ENCODE measurements around the gene ATG2B.
A peak's percentile ranks its signal among the peaks of the same experiment; 100 is the strongest.

ATG2B gene

GRCh38 chr14:96261053-96261452 lies 102.1 kb downstream of the ATG2B start:
- H3K9me3 ChIP-seq (ENCODE audit: low read length): no peaks in the 10 kb centered on the region
- H3K4me3 ChIP-seq (ENCODE audit: low read depth in 1 of 2, low read length in 2 of 2): no peak overlapping the region
- no peaks in the 10 kb centered on the region for H3K36me3 ChIP-seq (ENCODE audit: insufficient read depth, low read length)
- peaks cover under 1% of the 10 kb centered on the region for H3K4me1 ChIP-seq (ENCODE audit: insufficient read depth, low read length)
- no peaks in the 10 kb centered on the region for H3K27me3 ChIP-seq (ENCODE audit: control insufficient read depth in 1 of 2, insufficient read depth in 2 of 2, low read length in 2 of 2)
- no peak overlapping the region for H3K27ac ChIP-seq (ENCODE audit: low read depth, low read length)
- no peak overlapping the region for H3K9ac ChIP-seq (ENCODE audit: low read length)

GRCh38 chr14:96260341-96260821 lies 102.8 kb downstream of the ATG2B start:
- Histone ChIP-seq H3K36me3 (ENCODE audit: insufficient read depth, low read length) (no peaks in the 10 kb centered on the region), H3K4me3 (ENCODE audit: low read depth in 1 of 2, low read length in 2 of 2) (no peak overlapping the region), H3K9me3 (ENCODE audit: low read length) (no peaks in the 10 kb centered on the region), H3K4me1 (ENCODE audit: insufficient read depth, low read length) (peaks cover 7% of the 10 kb centered on the region), H3K9ac (ENCODE audit: low read length) (no peak overlapping the region), H3K27me3 (ENCODE audit: control insufficient read depth in 1 of 2, insufficient read depth in 2 of 2, low read length in 2 of 2) (no peaks in the 10 kb centered on the region), H3K27ac (ENCODE audit: low read depth, low read length) (no peak overlapping the region)

GRCh38 chr14:96257900-96258299 lies 105.2 kb downstream of the ATG2B start:
- no peaks in the 10 kb centered on the region for H3K9me3 ChIP-seq (ENCODE audit: low read length)
- H3K27me3 ChIP-seq (ENCODE audit: control insufficient read depth in 1 of 2, insufficient read depth in 2 of 2, low read length in 2 of 2): no peaks in the 10 kb centered on the region
- no peak overlapping the region for H3K9ac ChIP-seq (ENCODE audit: low read length)
- no peak overlapping the region for H3K4me3 ChIP-seq (ENCODE audit: low read depth in 1 of 2, low read length in 2 of 2)
- H3K27ac ChIP-seq (ENCODE audit: low read depth, low read length): no peak overlapping the region
- peaks cover 24% of the 10 kb centered on the region for H3K4me1 ChIP-seq (ENCODE audit: insufficient read depth, low read length)
- H3K36me3 ChIP-seq (ENCODE audit: insufficient read depth, low read length): no peaks in the 10 kb centered on the region

GRCh38 chr14:96257056-96257455 lies 106.1 kb downstream of the ATG2B start:
- Histone ChIP-seq H3K27me3 (ENCODE audit: control insufficient read depth in 1 of 2, insufficient read depth in 2 of 2, low read length in 2 of 2) (no peaks in the 10 kb centered on the region), H3K4me3 (ENCODE audit: low read depth in 1 of 2, low read length in 2 of 2) (no peak overlapping the region), H3K27ac (ENCODE audit: low read depth, low read length) (no peak overlapping the region), H3K9me3 (ENCODE audit: low read length) (no peaks in the 10 kb centered on the region), H3K36me3 (ENCODE audit: insufficient read depth, low read length) (no peaks in the 10 kb centered on the region), H3K9ac (ENCODE audit: low read length) (no peak overlapping the region), H3K4me1 (ENCODE audit: insufficient read depth, low read length) (peaks cover 26% of the 10 kb centered on the region)

- Histone ChIP-seq H3K9ac (ENCODE audit: low read length) (no peak overlapping the region), H3K36me3 (ENCODE audit: insufficient read depth, low read length) (no peaks in the 10 kb centered on the region), H3K9me3 (ENCODE audit: low read length) (no peaks in the 10 kb centered on the region), H3K27ac (ENCODE audit: low read depth, low read length) (peak overlapping the region; percentile 4), H3K4me1 (ENCODE audit: insufficient read depth, low read length) (peaks cover 26% of the 10 kb centered on the region), H3K4me3 (ENCODE audit: low read depth in 1 of 2, low read length in 2 of 2) (no peak overlapping the region), H3K27me3 (ENCODE audit: control insufficient read depth in 1 of 2, insufficient read depth in 2 of 2, low read length in 2 of 2) (no peaks in the 10 kb centered on the region)
These were observed 106.7 kb downstream of the ATG2B start for GRCh38 chr14:96256407-96256806.

GRCh38 chr14:96255501-96256366 lies 107.4 kb downstream of the ATG2B start, which contains the start of gene BDKRB1:
BDKRB1 (plus strand) TSS chr14:96256210; CDS start chr14:96263683, 7,473 bp downstream.
- no peak within 1 kb of the TSS for H3K4me3 ChIP-seq (ENCODE audit: low read depth in 1 of 2, low read length in 2 of 2)

GRCh38 chr14:96254687-96255086 lies 108.5 kb downstream of the ATG2B start:
- Histone ChIP-seq H3K36me3 (ENCODE audit: insufficient read depth, low read length) (no peaks in the 10 kb centered on the region), H3K27me3 (ENCODE audit: control insufficient read depth in 1 of 2, insufficient read depth in 2 of 2, low read length in 2 of 2) (no peaks in the 10 kb centered on the region), H3K9ac (ENCODE audit: low read length) (no peak overlapping the region), H3K27ac (ENCODE audit: low read depth, low read length) (peak overlapping the region; percentile 35), H3K4me1 (ENCODE audit: insufficient read depth, low read length) (peaks cover 26% of the 10 kb centered on the region), H3K4me3 (ENCODE audit: low read depth in 1 of 2, low read length in 2 of 2) (no peak overlapping the region), H3K9me3 (ENCODE audit: low read length) (no peaks in the 10 kb centered on the region)

More at GRCh38 chr14:96255501-96256366, 107.4 kb downstream of the ATG2B start, which contains the start of gene BDKRB1:
- Histone ChIP-seq H3K9ac (ENCODE audit: low read length) (no peak within 1 kb of the TSS), H3K9me3 (ENCODE audit: low read length) (no peaks in the 10 kb centered on the region), H3K4me1 (ENCODE audit: insufficient read depth, low read length) (peaks cover 26% of the 10 kb centered on the region), H3K27ac (ENCODE audit: low read depth, low read length) (peak within 1 kb of the TSS; percentile 35), H3K27me3 (ENCODE audit: control insufficient read depth in 1 of 2, insufficient read depth in 2 of 2, low read length in 2 of 2) (no peaks in the 10 kb centered on the region), H3K36me3 (ENCODE audit: insufficient read depth, low read length) (no peaks in the 10 kb centered on the region)

GRCh38 chr14:96252999-96253539 lies 110.1 kb downstream of the ATG2B start:
- Histone ChIP-seq H3K4me1 (ENCODE audit: insufficient read depth, low read length) (peaks cover 26% of the 10 kb centered on the region), H3K36me3 (ENCODE audit: insufficient read depth, low read length) (no peaks in the 10 kb centered on the region), H3K9ac (ENCODE audit: low read length) (no peak overlapping the region), H3K27me3 (ENCODE audit: control insufficient read depth in 1 of 2, insufficient read depth in 2 of 2, low read length in 2 of 2) (no peaks in the 10 kb centered on the region), H3K27ac (ENCODE audit: low read depth, low read length) (peak overlapping the region; percentile 14), H3K4me3 (ENCODE audit: low read depth in 1 of 2, low read length in 2 of 2) (no peak overlapping the region), H3K9me3 (ENCODE audit: low read length) (no peaks in the 10 kb centered on the region)

GRCh38 chr14:96252323-96252998 lies 110.7 kb downstream of the ATG2B start:
- H3K27ac ChIP-seq (ENCODE audit: low read depth, low read length): no peak overlapping the region
- peaks cover 26% of the 10 kb centered on the region for H3K4me1 ChIP-seq (ENCODE audit: insufficient read depth, low read length)
- H3K27me3 ChIP-seq (ENCODE audit: control insufficient read depth in 1 of 2, insufficient read depth in 2 of 2, low read length in 2 of 2): no peaks in the 10 kb centered on the region
- no peak overlapping the region for H3K9ac ChIP-seq (ENCODE audit: low read length)
- no peak overlapping the region for H3K4me3 ChIP-seq (ENCODE audit: low read depth in 1 of 2, low read length in 2 of 2)
- H3K36me3 ChIP-seq (ENCODE audit: insufficient read depth, low read length): no peaks in the 10 kb centered on the region
- H3K9me3 ChIP-seq (ENCODE audit: low read length): no peaks in the 10 kb centered on the region

- Histone ChIP-seq H3K27ac (ENCODE audit: low read depth, low read length) (no peak overlapping the region), H3K4me3 (ENCODE audit: low read depth in 1 of 2, low read length in 2 of 2) (no peak overlapping the region), H3K4me1 (ENCODE audit: insufficient read depth, low read length) (peaks cover 26% of the 10 kb centered on the region), H3K36me3 (ENCODE audit: insufficient read depth, low read length) (no peaks in the 10 kb centered on the region), H3K27me3 (ENCODE audit: control insufficient read depth in 1 of 2, insufficient read depth in 2 of 2, low read length in 2 of 2) (no peaks in the 10 kb centered on the region), H3K9ac (ENCODE audit: low read length) (no peak overlapping the region), H3K9me3 (ENCODE audit: low read length) (no peaks in the 10 kb centered on the region)
These were observed 111.4 kb downstream of the ATG2B start for GRCh38 chr14:96251656-96252155.

- H3K36me3 ChIP-seq (ENCODE audit: insufficient read depth, low read length): no peaks in the 10 kb centered on the region
- H3K4me1 ChIP-seq (ENCODE audit: insufficient read depth, low read length): peaks cover 20% of the 10 kb centered on the region
- H3K4me3 ChIP-seq (ENCODE audit: low read depth in 1 of 2, low read length in 2 of 2): no peak overlapping the region
- H3K27me3 ChIP-seq (ENCODE audit: control insufficient read depth in 1 of 2, insufficient read depth in 2 of 2, low read length in 2 of 2): no peaks in the 10 kb centered on the region
- H3K9me3 ChIP-seq (ENCODE audit: low read length): no peaks in the 10 kb centered on the region
- H3K27ac ChIP-seq (ENCODE audit: low read depth, low read length): no peak overlapping the region
- H3K9ac ChIP-seq (ENCODE audit: low read length): no peak overlapping the region
These were observed 112.7 kb downstream of the ATG2B start for GRCh38 chr14:96250485-96250884.
